CD4-positive, alpha-beta memory T cell (primary cell): ENCODE results near the gene PIK3C2G. TPM values are rescaled to one million over a fixed set of nuclear protein-coding genes. Genes with fewer than 3 reads are reported as not detected.

Experiments used
- CTCF ChIA-PET: fragments of 350-600 bp; sonication (Branson Sonifier 250); formaldehyde crosslinking; loops from one replicate; lab custom pipeline; 2021; ENCODE audit warnings: inconsistent platforms; ENCODE audit not compliant: partially characterized antibody; lab: Charles Lee
- POLR2A ChIA-PET: fragments of 350-600 bp; sonication (Branson Sonifier 250); formaldehyde crosslinking; loops from one replicate; lab custom pipeline; 2021; ENCODE audit not compliant: partially characterized antibody; lab: Charles Lee
- DNase-seq, 5 donors: peaks; one replicate each; pipeline versions ENCODE4 v3.0.0 to v3.0.0-alpha.2; 2020 to 2022; ENCODE audit warnings: mixed read lengths in 1 of 5
- H3K27ac ChIP-seq: one replicate; pipeline ENCODE4 v1.7.0; 2013; ENCODE audit warnings: low read depth, low read length
- H3K27me3 ChIP-seq: 2 replicates; pipeline ENCODE4 v1.7.0; 2013; ENCODE audit warnings: mild to moderate bottlenecking, low read length, moderate library complexity; ENCODE audit not compliant: insufficient read depth
- H3K36me3 ChIP-seq: 2 replicates; pipeline ENCODE4 v1.7.0; 2013; ENCODE audit warnings: mild to moderate bottlenecking, low read length, moderate library complexity; ENCODE audit not compliant: insufficient read depth
- H3K4me1 ChIP-seq: 2 replicates; pipeline ENCODE4 v1.7.0; 2013; ENCODE audit warnings: mild to moderate bottlenecking, low read length, moderate library complexity; ENCODE audit not compliant: insufficient read depth
- H3K4me3 ChIP-seq, 2 donors: one replicate each; pipeline ENCODE4 v1.7.0; 2013; ENCODE audit warnings: low read length in 2 of 2, mild to moderate bottlenecking in 1 of 2
- H3K9me3 ChIP-seq, 2 donors: one replicate each; pipeline ENCODE4 v1.7.0; 2013; ENCODE audit warnings: low read length in 2 of 2, control low read depth in 1 of 2; ENCODE audit not compliant: control insufficient read depth in 1 of 2
- H3K27ac Mint-ChIP-seq, 7 donors: one replicate each; pipeline ENCODE4 v1.8.0; 2020 to 2021; ENCODE audit warnings: mixed read lengths in 7 of 7, mild to moderate bottlenecking in 6 of 7, inconsistent platforms in 3 of 7, moderate library complexity in 3 of 7
- H3K27me3 Mint-ChIP-seq, 2 donors: one replicate each; pipeline ENCODE4 v1.8.0; 2020 to 2021; ENCODE audit warnings: mixed read lengths in 2 of 2
- H3K36me3 Mint-ChIP-seq, 2 donors: one replicate each; pipeline ENCODE4 v1.8.0; 2020 to 2021; ENCODE audit warnings: mixed read lengths in 2 of 2, inconsistent platforms in 1 of 2, mild to moderate bottlenecking in 1 of 2
- H3K4me1 Mint-ChIP-seq, 4 donors: one replicate each; pipeline ENCODE4 v1.8.0; 2020 to 2021; ENCODE audit warnings: mixed read lengths in 4 of 4, mild to moderate bottlenecking in 1 of 4
- H3K4me3 Mint-ChIP-seq, 8 donors: one replicate each; pipeline ENCODE4 v1.8.0; 2020 to 2021; ENCODE audit warnings: mixed read lengths in 8 of 8, mild to moderate bottlenecking in 7 of 8, moderate library complexity in 6 of 8, inconsistent platforms in 3 of 8
- H3K9me3 Mint-ChIP-seq, 8 donors: one replicate each; pipeline ENCODE4 v1.8.0; 2020 to 2021; ENCODE audit warnings: mixed read lengths in 8 of 8, mild to moderate bottlenecking in 5 of 8, inconsistent platforms in 3 of 8, moderate library complexity in 1 of 8
- intact Hi-C: fragments of 100-400 bp; cut with micrococcal nuclease; formaldehyde crosslinking; loops from one replicate; pipeline ENCODE4 v1.15.1; 2023
- polyA plus RNA-seq, 2 donors: library from polyadenylated mRNA; unstranded; fragments of 300-500 nt; fragmentation: Illumina TruSeq; gene quantifications; one replicate each; pipeline ENCODE4 v1.2.3, GENCODE V29; 2021
- total RNA-seq, 2 experiments: library from RNA; stranded (reverse); gene quantifications; one replicate each; pipeline ENCODE4 v1.2.3, GENCODE V29; 2021

The PIK3C2G gene
- total and polyA plus RNA-seq, 4 experiments from 2014 or later = not detected

GRCh38 chr12:18629916-18630315 is 368.6 kb downstream of the PIK3C2G start:
- POLR2A ChIA-PET = no interaction called here
- Histone ChIP-seq H3K4me3 (no peak overlapping the region), H3K4me1 (no peaks in the 10 kb centered on the region), H3K27ac (no peak overlapping the region), H3K9me3 (no peaks in the 10 kb centered on the region), H3K36me3 (no peaks in the 10 kb centered on the region), H3K27me3 (no peaks in the 10 kb centered on the region)
- intact Hi-C loops = no loop called here
- H3K27ac Mint-ChIP-seq = no peak overlapping the region
- DNase-seq = no peak
- no peaks in the 10 kb centered on the region for H3K36me3 Mint-ChIP-seq
- CTCF ChIA-PET = no interaction called here
- H3K27me3 Mint-ChIP-seq = no peaks in the 10 kb centered on the region
- peaks cover 0 to 13% (median 6%) of the 10 kb centered on the region in 8 donors for H3K9me3 Mint-ChIP-seq
- no peaks in the 10 kb centered on the region for H3K4me1 Mint-ChIP-seq
- H3K4me3 Mint-ChIP-seq = no peak overlapping the region

DNA sequence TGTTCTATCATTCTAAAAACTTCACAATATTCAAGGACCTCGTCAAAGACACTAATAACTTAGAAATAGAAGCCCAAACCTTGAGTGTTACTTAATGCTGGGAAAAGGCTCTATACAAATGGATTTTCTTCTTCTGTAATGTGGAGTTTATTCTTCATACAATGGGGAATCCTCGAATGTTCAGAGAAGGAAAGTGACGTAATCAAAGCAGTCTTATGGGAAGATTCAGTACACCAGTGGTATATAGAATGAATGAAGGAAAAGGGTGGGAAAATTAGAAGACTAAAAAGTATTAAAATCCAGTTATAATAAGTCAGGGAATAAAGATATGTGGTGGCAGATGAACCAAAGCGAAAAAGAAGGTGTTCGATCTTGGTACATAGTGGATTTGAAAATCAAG is 370.0 kb downstream of the PIK3C2G start:
- no peak overlapping the region for H3K27ac ChIP-seq
- H3K9me3 Mint-ChIP-seq = peaks cover 0 to 14% (median 5%) of the 10 kb centered on the region in 8 donors
- DNase-seq = no peak
- H3K27ac Mint-ChIP-seq = no peak overlapping the region
- no peaks in the 10 kb centered on the region for H3K36me3 Mint-ChIP-seq
- POLR2A ChIA-PET = no interaction called here
- no peak overlapping the region for H3K4me3 ChIP-seq
- no peaks in the 10 kb centered on the region for H3K36me3 ChIP-seq
- H3K27me3 ChIP-seq = no peaks in the 10 kb centered on the region
- H3K4me3 Mint-ChIP-seq = no peak overlapping the region
- H3K4me1 Mint-ChIP-seq = no peaks in the 10 kb centered on the region
- no peaks in the 10 kb centered on the region for H3K4me1 ChIP-seq
- CTCF ChIA-PET = no interaction called here
- H3K9me3 ChIP-seq = no peaks in the 10 kb centered on the region
- H3K27me3 Mint-ChIP-seq = no peaks in the 10 kb centered on the region
- intact Hi-C loops = no loop called here

DNA sequence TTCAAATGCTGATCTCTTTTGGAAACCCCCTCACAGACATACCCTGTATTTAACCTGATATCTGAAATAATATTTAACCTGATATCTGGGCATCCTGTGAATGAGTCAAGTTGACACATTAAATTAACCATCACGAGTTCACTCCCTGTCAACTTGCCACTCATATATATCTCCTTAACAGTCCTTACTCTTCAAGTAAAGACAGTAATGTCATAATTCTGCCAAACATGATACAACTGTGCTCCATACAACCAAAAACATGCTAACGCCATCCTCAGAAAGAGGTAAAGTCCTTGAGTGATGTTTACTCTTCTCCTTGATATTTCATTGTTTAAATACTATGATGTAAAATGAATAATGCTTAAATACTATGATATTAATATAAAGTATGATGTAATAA is 371.5 kb downstream of the PIK3C2G start:
- H3K4me1 ChIP-seq = no peaks in the 10 kb centered on the region
- no peaks in the 10 kb centered on the region for H3K36me3 ChIP-seq
- POLR2A ChIA-PET = no interaction called here
- Mint-ChIP-seq H3K27ac (no peak overlapping the region), H3K27me3 (no peaks in the 10 kb centered on the region), H3K4me3 (no peak overlapping the region), H3K9me3 (peaks cover 0 to 8% (median 3%) of the 10 kb centered on the region in 8 donors), H3K4me1 (no peaks in the 10 kb centered on the region), H3K36me3 (no peaks in the 10 kb centered on the region)
- H3K27ac ChIP-seq = no peak overlapping the region
- no peak for DNase-seq
- no peak overlapping the region for H3K4me3 ChIP-seq
- CTCF ChIA-PET = no interaction called here
- H3K9me3 ChIP-seq = no peaks in the 10 kb centered on the region
- intact Hi-C loops = no loop called here
- no peaks in the 10 kb centered on the region for H3K27me3 ChIP-seq

- Mint-ChIP-seq H3K4me3 (no peak overlapping the region), H3K4me1 (no peaks in the 10 kb centered on the region), H3K36me3 (no peaks in the 10 kb centered on the region), H3K27ac (no peak overlapping the region), H3K27me3 (no peaks in the 10 kb centered on the region), H3K9me3 (peaks cover 0 to 5% (median 1%) of the 10 kb centered on the region in 8 donors)
- H3K27me3 ChIP-seq = no peaks in the 10 kb centered on the region
- CTCF ChIA-PET = no interaction called here
- H3K4me3 ChIP-seq = no peak overlapping the region
- no peak for DNase-seq
- no peaks in the 10 kb centered on the region for H3K4me1 ChIP-seq
- POLR2A ChIA-PET = no interaction called here
- no peak overlapping the region for H3K27ac ChIP-seq
- H3K36me3 ChIP-seq = no peaks in the 10 kb centered on the region
- H3K9me3 ChIP-seq = no peaks in the 10 kb centered on the region
- intact Hi-C loops = no loop called here
Measured at GRCh38 chr12:18634382-18634781, 373.1 kb downstream of the PIK3C2G start.

- Histone ChIP-seq H3K27me3 (no peaks in the 10 kb centered on the region), H3K36me3 (no peaks in the 10 kb centered on the region), H3K4me1 (no peaks in the 10 kb centered on the region), H3K27ac (no peak overlapping the region), H3K4me3 (no peak overlapping the region), H3K9me3 (no peaks in the 10 kb centered on the region)
- peaks cover 0 to 5% (median under 1%) of the 10 kb centered on the region in 8 donors for H3K9me3 Mint-ChIP-seq
- no peaks in the 10 kb centered on the region for H3K27me3 Mint-ChIP-seq
- CTCF ChIA-PET = no interaction called here
- intact Hi-C loops = no loop called here
- POLR2A ChIA-PET = no interaction called here
- H3K36me3 Mint-ChIP-seq = no peaks in the 10 kb centered on the region
- no peaks in the 10 kb centered on the region for H3K4me1 Mint-ChIP-seq
- DNase-seq = no peak
- no peak overlapping the region for H3K27ac Mint-ChIP-seq
- H3K4me3 Mint-ChIP-seq = no peak overlapping the region
Measured at GRCh38 chr12:18640321-18640955, 379.1 kb downstream of the PIK3C2G start.

GRCh38 chr12:18643681-18644080 is 382.4 kb downstream of the PIK3C2G start:
- ChIA-PET POLR2A (no interaction called here), CTCF (interaction anchor here (0.5 kb wide), 1 partner anchor 57 kb away, joined by 3 read pairs; no protein-coding TSS in a partner anchor)
- Histone ChIP-seq H3K9me3 (no peaks in the 10 kb centered on the region), H3K4me3 (no peak overlapping the region), H3K27ac (no peak overlapping the region), H3K27me3 (no peaks in the 10 kb centered on the region), H3K4me1 (no peaks in the 10 kb centered on the region), H3K36me3 (no peaks in the 10 kb centered on the region)
- intact Hi-C loops = no loop called here
- H3K9me3 Mint-ChIP-seq = peaks cover 0 to 5% (median under 1%) of the 10 kb centered on the region in 8 donors
- no peaks in the 10 kb centered on the region for H3K27me3 Mint-ChIP-seq
- no peak overlapping the region for H3K4me3 Mint-ChIP-seq
- no peaks in the 10 kb centered on the region for H3K4me1 Mint-ChIP-seq
- no peak overlapping the region for H3K27ac Mint-ChIP-seq
- DNase-seq = no peak
- no peaks in the 10 kb centered on the region for H3K36me3 Mint-ChIP-seq

GRCh38 chr12:18644564-18644963 is 383.2 kb downstream of the PIK3C2G start:
- no peaks in the 10 kb centered on the region for H3K4me1 Mint-ChIP-seq
- no peaks in the 10 kb centered on the region for H3K4me1 ChIP-seq
- no peak overlapping the region for H3K27ac ChIP-seq
- no peak overlapping the region for H3K4me3 ChIP-seq
- H3K27me3 ChIP-seq = no peaks in the 10 kb centered on the region
- intact Hi-C loops = no loop called here
- no peaks in the 10 kb centered on the region for H3K36me3 ChIP-seq
- ChIA-PET CTCF (no interaction called here), POLR2A (no interaction called here)
- no peaks in the 10 kb centered on the region for H3K36me3 Mint-ChIP-seq
- no peak overlapping the region for H3K4me3 Mint-ChIP-seq
- H3K9me3 Mint-ChIP-seq = peaks cover 0 to 5% (median under 1%) of the 10 kb centered on the region in 8 donors
- H3K27me3 Mint-ChIP-seq = no peaks in the 10 kb centered on the region
- H3K27ac Mint-ChIP-seq = no peak overlapping the region
- H3K9me3 ChIP-seq = no peaks in the 10 kb centered on the region
- DNase-seq = no peak
